ENCODE measurements around the gene CARNS1.

Gene CARNS1, protein sequence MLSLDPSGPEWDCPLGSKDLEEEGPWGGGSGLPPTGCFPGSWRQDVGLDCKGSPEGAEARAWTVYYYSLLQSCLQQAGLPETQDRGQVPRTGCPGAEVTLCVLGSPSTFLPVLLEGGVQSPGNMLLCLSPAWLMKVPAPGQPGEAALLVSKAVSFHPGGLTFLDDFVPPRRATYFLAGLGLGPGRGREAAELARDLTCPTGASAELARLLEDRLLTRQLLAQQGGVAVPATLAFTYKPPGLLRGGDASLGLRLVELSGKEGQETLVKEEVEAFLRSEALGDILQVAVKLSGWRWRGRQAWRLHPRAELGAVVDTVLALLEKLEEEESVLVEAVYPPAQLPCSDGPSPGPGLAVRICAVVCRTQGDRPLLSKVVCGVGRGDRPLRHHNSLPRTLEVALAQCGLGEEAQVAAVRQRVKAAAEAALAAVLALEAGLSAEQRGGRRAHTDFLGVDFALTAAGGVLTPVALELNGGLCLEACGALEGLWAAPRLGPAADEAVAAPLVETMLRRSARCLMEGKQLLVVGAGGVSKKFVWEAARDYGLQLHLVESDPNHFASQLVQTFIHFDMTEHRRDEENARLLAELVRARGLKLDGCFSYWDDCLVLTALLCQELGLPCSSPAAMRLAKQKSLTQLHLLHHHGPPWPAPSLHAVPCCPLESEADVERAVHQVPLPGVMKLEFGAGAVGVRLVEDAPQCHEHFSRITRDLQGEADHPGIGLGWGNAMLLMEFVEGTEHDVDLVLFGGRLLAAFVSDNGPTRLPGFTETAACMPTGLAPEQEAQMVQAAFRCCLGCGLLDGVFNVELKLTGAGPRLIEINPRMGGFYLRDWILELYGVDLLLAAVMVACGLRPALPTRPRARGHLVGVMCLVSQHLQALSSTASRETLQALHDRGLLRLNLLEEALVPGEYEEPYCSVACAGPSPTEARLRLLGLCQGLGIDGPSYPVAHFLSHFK
- 1.7 to 4.3 reads per million in 2 experiments for total RNA-seq

DNA sequence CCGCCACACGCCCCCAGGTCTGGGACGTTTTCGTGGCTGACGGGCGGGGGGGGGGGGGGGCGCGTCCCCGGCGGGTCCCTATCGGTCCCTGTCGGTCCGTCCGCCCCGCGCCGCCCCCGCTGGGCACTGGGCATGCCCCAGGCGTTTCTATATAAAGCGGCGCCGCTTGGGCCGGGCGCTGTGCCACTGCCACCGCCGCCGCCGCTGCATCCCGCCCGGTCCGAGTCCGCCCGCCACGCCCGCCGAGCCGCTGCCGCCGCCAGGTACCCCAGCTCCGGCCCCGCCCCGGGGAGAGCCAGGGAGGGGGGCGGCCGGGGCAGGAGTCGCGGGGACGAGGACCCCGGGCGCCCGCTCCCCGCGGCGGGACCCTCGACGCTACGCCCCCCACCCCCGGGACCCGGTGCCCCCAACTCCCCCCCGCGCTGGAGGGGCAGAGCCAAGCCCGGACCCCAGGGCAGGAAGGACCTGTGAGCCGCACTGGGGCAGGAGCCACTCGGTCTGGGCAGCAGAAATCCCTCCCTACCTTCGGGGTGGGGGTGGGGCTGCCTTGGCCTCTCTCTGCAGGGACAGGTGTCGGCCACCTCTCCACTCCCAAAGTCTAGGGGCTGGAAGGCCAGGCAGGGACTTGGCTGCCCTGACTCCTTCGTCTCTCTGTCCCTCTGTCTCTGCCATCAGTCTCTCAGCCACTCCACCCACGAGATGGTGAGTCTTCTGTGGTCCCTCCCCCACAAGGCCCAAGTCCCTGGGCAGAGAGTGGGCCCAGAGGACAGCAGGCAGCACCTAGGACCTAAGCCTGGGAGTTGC is at the start of gene CARNS1:
CARNS1 (plus strand) TSS at position 178 of the 804 bp plus-strand sequence; CDS start at position 700, 522 bp downstream.
- DNase-seq (ENCODE audit: low read depth): no peak

DNA sequence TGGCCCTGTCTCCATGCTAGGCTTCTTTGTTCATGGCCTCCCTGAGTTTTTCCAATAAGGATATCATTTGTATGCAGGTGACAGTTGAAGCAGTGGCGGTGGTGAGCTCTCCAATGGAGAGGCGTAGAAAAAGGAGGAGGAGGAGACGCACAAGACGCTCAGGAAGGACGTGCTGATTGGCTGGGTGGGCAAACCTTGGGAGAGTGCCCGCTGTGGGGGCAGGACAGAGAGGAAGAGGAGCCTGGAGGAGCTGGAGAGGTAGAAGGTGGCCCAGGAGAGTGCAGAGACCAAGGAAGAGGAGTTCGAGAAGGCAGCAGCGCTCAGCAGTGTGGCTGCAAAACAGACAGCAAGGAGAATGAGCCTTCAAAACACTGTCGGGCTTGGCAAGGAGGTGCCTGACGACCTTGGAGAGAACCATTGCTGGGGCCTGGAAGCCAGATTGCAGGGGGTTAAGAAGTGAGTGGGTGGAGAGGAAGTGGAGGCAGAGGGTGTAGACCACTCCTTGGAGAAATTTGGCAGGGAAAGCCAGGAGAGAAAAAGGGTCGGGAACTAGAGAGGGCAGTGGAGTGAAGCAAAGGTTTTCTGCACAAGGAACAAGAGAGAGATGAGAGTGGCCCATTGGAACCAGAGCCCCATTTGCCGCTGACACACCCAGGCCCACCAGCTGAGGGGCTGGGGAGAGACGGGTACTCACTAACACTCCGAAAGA is 49.6 kb upstream of the CARNS1 start:
- DNase-seq (ENCODE audit: low read depth): no peak

DNA sequence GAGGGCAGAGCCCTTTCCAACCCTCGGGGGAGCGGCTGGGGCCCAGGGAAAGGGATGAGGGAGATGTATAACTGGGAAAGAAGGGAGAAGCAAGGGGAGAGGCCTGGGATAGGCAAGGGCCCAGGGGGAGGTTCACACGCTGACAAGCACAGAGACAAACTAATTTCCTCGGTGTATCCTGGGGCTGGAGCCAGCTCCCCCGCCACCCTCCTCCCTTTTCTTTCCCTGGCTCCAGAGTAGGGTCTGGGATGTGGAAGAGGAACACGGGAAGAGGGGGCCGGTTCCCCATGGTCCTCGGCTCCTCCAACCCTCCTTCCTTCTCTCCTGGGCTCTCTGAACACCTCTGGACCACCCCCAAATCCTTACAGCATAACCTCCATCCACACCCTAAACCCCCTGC is 48.9 kb upstream of the CARNS1 start:
- DNase-seq (ENCODE audit: low read depth): no peak

DNA sequence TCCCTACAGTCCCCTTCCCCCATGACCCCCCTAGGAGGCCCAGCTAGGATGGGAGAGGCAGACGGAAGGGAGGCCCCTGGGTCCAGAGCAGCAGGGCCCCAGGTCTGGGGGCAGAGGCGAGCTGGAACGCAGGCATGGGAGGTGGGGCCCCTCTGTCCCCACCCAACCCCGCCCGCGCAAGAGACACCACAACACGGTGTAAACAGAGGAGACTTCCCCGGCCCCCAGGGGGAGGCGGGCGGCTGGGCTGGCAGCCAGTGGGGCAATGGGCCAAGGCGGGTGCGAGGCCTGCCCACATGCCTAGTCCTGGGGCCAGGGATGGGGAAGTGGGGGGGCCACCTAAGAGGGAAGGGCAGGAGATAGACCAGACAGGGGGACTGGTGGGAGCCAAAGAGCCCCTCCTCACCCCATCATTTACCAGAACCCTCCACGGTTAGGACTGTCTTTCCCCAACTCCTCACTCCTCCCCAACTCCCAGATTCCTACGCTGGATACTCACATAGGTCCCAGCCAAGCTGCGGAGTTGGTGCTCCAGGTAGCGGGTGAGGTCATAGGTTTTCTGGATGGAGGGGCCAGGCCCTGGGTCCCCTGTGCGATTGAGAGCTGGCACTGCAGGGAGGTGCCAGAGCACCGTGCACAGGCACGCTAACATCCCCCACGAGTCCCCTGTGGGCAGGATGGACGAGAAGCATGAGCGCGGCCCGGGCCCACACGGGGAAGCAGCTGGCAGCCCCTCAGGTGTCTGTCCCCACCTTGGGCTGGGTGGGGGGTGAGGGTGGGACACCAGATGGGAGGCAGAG is 48.3 kb upstream of the CARNS1 start:
- DNase-seq (ENCODE audit: low read depth): no peak

DNA sequence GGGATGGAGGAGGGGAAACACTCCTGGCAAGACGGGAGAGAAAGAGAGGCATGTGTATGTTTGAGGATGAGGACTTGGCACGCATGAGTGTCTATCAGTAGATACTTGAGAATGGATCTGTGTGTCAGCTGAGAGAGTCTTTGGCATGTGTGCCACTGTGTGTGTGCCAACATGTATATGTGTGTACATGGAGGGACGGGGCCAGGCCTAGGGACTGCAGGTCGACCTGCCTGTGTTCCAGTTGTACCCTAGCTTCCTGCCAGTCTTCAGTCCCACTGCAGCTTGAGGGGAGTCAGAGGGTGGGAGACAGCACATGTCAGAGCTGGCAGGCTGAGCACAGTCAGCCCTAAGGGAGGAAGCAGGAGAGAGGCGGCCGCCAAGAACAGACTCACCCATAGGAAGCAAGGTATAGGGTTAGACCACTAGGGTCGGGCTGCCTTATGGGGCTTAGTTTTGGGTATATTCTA is 47.7 kb upstream of the CARNS1 start:
- no peak for DNase-seq (ENCODE audit: low read depth)

DNA sequence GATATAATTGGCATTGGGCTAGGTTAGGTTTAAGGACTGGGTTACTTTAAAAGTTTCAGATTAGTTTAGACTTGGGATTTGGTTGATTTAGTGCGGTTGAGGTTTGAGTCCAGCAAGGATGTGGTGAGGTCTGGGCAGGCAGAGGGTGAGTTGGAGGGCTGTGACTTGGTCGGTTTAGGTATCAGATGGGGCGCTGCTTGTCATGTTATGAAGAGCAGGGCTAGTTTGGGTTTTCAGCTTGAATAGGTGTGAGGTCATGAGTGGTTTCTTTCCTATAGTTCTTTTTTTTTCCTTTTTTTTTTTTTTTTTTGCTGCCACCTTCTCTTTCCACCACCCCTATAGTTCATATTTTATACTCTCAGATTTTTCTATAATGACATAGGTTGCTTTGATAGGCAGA is 46.9 kb upstream of the CARNS1 start:
- DNase-seq (ENCODE audit: low read depth): no peak

DNA sequence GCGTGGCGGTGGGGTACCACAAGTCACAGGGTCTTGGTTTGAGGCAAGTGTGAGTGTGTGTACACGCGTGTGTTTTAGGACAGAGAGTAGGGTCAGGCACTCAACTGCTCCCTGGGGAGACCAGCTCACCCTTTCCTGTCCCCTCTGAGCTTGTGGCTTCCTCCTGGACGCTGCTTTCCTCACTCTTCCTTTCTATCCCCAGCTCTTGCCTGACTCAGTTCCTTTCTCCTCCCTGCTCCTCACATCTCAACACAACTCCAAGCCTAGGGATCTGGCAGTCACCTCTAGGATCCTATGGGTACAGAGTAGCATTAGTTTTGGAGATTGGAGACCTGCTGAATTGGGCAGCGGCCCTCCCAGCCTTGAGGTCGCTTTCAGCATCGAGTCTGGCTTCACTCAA is 46.2 kb upstream of the CARNS1 start:
- DNase-seq (ENCODE audit: low read depth): no peak

DNA sequence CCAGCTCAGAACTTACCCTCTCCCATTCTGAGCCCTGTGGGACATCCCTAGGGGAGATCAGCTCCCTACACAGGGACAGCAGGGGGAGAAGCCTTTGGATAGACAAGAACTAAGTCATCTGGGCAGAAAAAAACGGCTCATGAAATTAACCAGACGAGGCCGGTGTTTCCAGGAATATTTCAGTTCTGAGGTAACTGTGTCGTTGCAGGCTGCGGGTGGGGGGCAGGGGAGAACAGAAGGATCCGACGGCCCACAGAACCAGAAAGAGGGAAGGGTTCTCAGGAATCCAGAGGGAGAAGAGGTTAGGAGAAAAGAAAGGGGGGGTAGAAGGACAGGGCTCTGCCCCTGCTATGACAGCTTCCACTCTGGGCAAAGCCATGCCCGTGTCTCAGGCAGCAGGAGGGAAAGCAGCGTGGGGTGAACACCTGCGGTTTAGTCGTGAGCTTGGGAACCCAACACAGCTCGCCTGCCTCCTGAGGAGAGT is 45.6 kb upstream of the CARNS1 start:
- DNase-seq (ENCODE audit: low read depth): no peak

DNA sequence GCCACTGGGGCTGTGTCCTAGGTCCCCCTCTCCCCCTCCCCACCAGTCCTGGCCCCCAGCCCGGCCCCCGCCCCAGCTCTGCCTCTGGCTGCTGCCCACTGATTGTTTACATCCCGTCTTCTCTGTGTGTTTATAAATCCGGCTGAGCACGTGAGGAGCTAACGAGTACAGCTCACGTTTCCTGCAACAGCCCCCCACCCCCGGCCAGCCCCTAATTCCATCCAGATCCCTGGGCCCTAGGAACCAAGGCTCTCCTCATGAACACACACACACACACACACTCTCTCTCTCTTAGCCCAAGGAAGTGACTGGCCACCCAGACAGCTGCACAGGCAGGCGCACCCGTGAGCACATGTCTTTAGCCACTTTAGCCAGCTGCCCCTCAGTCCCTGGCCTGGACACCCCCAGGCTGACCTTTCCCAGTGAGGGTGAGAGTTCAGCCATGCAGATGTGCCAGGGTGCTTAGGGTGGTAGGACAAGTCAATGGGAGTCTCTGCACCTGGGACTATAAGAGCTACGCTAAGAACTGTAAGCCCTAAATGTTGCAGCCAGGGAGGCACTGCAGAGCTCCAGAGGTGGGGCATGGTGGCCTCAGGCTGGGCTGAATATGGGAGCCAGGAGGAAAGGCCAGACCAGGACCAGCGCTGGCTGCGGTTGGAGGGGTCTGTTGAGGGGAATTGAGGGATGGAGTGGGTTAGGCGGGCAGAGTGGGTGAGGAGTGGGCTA is 45.0 kb upstream of the CARNS1 start:
- DNase-seq (ENCODE audit: low read depth): no peak

DNA sequence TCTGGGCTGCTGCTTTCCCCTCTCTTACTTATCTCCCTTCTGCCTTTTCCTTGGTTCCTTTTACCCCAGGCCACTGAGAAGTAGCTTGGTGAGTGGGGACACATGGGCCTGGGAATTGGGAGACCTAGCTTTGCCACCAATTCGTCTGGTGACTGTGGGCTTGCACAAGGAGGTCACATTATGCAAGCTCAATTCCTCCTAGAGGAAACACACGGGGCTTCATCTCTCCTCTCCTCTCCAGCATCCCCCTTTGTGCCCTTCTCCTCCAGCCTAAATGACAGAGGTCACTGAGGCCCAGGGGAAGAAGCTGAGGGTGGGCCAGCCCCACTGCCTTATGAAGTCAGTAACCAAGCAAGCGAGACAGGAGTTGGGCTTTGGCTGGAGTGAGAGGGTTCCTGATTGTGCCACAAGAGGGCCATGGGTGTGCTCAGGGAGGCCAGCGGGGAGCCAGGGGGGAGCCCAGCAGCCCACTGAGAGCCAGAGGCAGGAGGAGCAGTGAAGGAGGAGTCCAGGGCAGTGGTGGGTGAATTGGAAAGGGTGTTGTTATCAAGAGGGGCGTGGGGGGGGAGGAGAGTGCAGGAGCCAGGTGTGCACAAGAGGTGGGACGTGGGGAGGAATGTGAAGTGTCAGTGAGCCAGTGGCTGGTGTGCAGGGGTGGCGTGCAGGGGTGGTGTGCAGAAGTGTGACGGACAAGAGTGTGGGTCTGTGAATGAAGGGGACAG is 44.1 kb upstream of the CARNS1 start:
- DNase-seq (ENCODE audit: low read depth): no peak

DNA sequence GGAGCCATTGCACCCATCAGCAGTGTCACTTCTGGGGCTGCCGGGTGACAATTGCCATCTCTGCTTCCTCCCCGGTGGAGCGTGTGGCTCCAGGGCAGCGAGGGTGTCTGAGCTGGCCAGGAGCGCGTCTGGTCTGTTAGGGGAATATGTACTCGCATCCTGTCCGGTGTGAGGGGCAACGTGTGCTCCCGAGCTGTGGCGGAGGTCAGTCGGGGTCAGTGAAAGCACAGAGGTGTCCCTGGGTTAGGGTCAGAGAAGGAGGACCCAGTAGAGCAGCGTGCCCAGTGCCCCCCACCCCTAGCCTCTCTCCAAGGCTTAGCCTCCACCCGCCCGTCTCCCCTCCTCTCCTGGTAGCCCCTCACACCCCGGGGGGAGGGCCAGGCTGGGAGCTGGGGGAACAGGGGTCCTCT is 43.6 kb upstream of the CARNS1 start:
- no peak for DNase-seq (ENCODE audit: low read depth)

DNA sequence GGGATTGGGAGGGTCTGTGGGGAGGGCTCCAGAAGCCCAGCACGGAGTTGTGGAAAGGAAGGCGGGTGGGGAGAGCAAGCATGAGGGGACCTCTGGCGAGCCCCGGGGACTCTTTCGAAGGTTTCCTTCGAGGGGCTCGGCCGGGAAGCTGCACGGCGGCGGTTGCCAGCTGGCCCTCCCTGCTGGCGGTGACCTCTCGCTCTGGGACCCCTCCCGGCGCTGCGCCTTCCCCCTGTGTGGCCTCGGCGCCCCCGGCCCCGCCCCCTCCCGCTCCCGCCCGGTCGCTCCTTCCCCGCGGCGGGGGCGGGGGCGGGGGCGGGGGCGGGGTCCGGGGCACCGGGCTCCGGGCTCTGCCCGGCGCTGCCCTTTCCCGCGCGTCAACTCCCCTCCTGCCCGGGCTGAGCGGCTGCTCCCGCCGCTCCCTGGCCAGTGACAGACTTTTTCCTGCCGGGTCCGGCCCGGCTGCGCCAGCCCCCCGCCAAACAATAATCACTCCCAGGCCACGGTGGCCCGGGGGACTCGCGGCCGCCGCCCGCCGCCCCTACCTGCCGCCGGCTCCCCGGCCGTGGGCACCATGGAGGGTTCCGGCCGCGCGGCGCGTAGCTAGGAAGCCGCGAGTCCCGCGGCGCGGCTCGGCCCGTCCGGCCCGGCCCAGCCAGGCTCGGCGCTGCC is 43.0 kb upstream of the CARNS1 start:
- DNase-seq (ENCODE audit: low read depth): no peak

DNA sequence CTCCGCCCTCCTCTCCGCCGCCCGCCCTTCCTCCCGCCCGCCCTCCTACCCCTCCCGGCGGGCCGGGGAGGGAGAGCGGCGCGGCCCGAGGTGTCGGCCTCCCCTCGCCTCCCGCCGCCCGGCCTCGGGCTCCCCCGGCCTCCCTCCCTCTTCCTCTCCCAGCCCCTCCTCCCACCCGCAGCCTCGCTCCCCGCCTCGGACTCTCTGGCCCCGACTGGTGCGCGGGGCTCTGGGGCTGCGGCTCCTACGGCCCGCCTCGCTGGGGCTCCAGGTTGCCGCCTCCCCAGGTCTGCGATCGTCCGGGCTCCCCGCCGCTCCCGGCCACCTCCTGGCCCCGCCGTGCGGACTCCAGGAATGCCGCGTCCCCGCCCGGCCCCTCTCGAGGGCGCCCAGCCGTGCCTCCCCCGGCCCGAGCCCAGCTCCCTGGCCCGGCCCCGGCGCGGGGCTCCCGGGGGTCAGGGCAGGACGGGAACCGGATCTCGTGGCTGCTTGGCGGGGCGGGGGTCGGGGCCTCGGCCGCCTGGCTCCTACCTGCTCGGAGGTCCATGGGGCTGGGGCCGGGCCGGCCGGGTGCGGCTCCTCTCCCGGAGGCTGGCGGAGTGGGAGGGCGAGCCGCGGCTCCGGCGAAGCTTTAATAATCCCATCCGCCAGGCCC is 42.4 kb upstream of the CARNS1 start, which contains the start of gene CLCF1:
CLCF1 (minus strand) TSS at position 606 of the 655 bp plus-strand sequence; CDS start at position 547, 59 bp downstream.
- no peak for DNase-seq (ENCODE audit: low read depth)

DNA sequence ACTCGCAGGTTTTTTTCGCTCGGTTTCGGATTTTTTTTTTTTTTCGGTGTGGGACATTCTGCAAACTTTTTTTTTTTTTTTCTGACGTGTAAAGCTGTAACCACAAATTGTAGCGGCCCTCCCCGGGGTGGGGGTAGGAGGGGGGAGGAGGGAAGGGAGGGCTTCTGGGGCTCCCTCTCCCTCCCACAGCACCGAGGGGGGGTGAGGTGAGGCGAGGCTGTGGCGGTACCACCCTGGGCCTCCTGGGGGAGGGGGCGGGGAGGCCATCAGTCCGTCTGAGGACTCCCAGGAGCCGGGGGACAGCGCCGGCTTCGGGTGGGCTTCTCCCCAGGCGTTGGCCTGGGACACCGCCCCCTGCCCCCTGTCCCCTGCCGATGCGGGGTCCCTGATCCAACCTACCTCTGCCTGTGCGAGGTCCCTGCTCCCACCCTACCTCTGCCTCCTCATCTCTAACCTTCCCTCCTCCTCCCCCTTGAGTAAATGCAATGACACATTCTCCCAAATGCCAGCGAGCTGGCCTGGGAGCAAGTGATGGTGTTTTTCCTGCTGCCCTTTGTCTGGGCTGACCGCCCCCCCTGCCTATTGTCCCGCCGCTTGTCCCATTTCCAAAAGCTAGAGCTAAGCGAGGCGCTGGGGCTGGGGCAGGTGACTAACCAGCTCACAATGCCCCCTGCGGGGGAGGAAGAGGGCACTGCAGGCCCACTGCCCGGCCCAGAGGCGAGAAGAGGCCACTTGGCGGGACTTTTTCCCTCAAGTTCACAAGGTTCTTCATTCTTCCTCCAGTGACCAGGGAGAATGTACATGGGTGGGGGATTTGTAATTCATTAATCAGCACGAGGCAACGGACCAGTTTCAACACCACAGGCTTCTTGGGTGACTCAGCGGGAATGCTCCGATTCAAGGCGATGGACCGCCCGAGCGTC is 41.6 kb upstream of the CARNS1 start:
- peak; percentile 81 for DNase-seq (ENCODE audit: low read depth)

DNA sequence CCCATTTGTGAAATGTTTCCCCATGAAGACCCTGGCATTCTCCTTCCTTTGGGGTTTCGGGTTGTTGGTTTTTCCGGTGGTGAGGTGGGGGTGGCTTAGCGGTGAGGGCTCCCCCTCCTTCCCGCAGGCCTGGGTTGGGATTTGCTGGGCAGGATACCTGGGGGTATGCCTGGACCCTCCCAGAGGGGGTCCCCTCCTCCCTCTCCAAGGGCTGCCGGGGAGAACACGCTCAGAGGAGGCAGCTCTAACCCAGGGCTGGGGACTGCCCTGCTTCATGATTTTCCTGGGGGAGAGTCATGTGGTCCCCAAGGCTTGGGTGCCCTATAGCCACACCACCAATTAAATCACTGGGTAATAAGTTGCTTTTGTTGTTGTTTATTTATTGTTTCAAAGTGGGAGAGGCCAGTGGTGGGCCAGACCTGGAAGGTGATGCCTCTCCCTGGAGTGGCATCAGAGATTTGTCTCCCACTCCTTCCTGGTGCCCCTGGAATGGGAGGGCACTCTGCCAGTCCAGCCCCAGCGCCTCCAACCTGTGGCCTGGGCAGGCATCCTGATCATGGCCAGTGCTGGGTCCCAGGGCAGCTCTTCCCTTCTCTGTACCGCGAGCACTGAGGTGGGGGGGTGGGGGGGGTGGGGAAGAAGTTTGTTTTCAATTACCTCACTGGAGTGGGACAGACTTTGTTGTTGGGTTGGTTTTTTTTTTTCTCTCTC is 40.8 kb upstream of the CARNS1 start:
- no peak for DNase-seq (ENCODE audit: low read depth)
